ENCODE measurements around the gene ZNF423.

ZNF423 gene

GRCh38 chr16:49588026-49588425, 267.9 kb downstream of the ZNF423 start:
- no peak overlapping the region for H3K27ac ChIP-seq
- peak; percentile 61 for DNase-seq (ENCODE audit: low spot score)
- H3K4me3 ChIP-seq = no peak overlapping the region
- no peak for TF ChIP-seq CTCF (IDR thresholded peaks at IDR 0.05)

GRCh38 chr16:49587511-49587910, 268.4 kb downstream of the ZNF423 start:
- no peak for TF ChIP-seq CTCF (IDR thresholded peaks at IDR 0.05)
- no peak for DNase-seq (ENCODE audit: low spot score)
- Histone ChIP-seq H3K27ac (peak overlapping the region in 1 of 2 donors; percentile 54), H3K4me3 (no peak overlapping the region)

GRCh38 chr16:49586466-49587450, 269.2 kb downstream of the ZNF423 start:
- H3K27ac ChIP-seq = peak overlapping the region in 1 of 2 donors; percentile 54

GRCh38 chr16:49585143-49585832, 270.6 kb downstream of the ZNF423 start:
- Histone ChIP-seq H3K4me3 (no peak overlapping the region), H3K27ac (no peak overlapping the region)
- no peak for TF ChIP-seq CTCF (IDR thresholded peaks at IDR 0.05)
- no peak for DNase-seq (ENCODE audit: low spot score)

More at GRCh38 chr16:49586466-49587450, 269.2 kb downstream of the ZNF423 start:
- H3K4me3 ChIP-seq = peak overlapping the region; percentile 40
- DNase-seq (ENCODE audit: low spot score) = peak; percentile 60
- no peak for TF ChIP-seq CTCF (IDR thresholded peaks at IDR 0.05)

- no peak for TF ChIP-seq CTCF (IDR thresholded peaks at IDR 0.05)
- DNase-seq (ENCODE audit: low spot score) = no peak
- no peak overlapping the region for H3K27ac ChIP-seq
- no peak overlapping the region for H3K4me3 ChIP-seq
Observed at GRCh38 chr16:49583911-49584310, 272.0 kb downstream of the ZNF423 start.

- Histone ChIP-seq H3K4me3 (no peak overlapping the region), H3K27ac (no peak overlapping the region)
- DNase-seq (ENCODE audit: low spot score) = no peak
- TF ChIP-seq CTCF (IDR thresholded peaks at IDR 0.05) = no peak
Observed at GRCh38 chr16:49581630-49582298, 274.1 kb downstream of the ZNF423 start.
